ENCODE data around the gene HTT-AS. TPM values are rescaled to one million over a fixed set of nuclear protein-coding genes. Genes with fewer than 3 reads are reported as not detected.

The HTT-AS gene
- total and polyA plus RNA-seq, 4 donors = not detected

GRCh38 chr4:3075652-3075981, 1.3 kb upstream of the HTT-AS start:
- Histone ChIP-seq H3K4me3 (peak overlapping the region; percentile 20), H3K4me1 (ENCODE audit: control insufficient read depth in 5 of 5, insufficient read depth in 5 of 5, low read length in 5 of 5) (peaks cover 1 to 14% (median 8%) of the 10 kb centered on the region in 5 donors), H3K27me3 (ENCODE audit: control insufficient read depth in 3 of 3, insufficient read depth in 3 of 3, low read length in 2 of 3) (no peaks in the 10 kb centered on the region), H3K9me3 (ENCODE audit: control insufficient read depth in 4 of 4, insufficient read depth in 3 of 4, low read length in 3 of 4) (no peaks in the 10 kb centered on the region), H3K36me3 (ENCODE audit: control insufficient read depth in 4 of 4, insufficient read depth in 4 of 4, low read length in 4 of 4) (peaks cover 0 to 1% (median 0%) of the 10 kb centered on the region in 4 donors), H3K27ac (ENCODE audit: low read depth in 1 of 2, low read length in 1 of 2) (peak overlapping the region in 1 of 2 donors; percentile 28), H3K9ac (ENCODE audit: insufficient read depth in 1 of 2, low read length in 2 of 2) (peak overlapping the region; percentile 76 to 88)
- no peak for TF ChIP-seq CTCF (IDR thresholded peaks at IDR 0.05; ENCODE audit: control extremely low read depth, extremely low read depth)
- 1% methylated on average over 8 of the region's 8 CpGs for WGBS, 2 donors
- no peak for DNase-seq
- ATAC-seq (ENCODE audit: insufficient read depth, low FRiP score) = no peak

- 0 to 1% methylated on average over 43 to 60 of the region's 60 CpGs for WGBS, 2 donors
Observed at GRCh38 chr4:3074846-3075651, 711 bp upstream of the HTT-AS start.

GRCh38 chr4:3073158-3074077, 920 bp downstream of the HTT-AS start:
- no peak for ATAC-seq (ENCODE audit: insufficient read depth, low FRiP score)
- H3K27ac ChIP-seq (ENCODE audit: low read depth in 1 of 2, low read length in 1 of 2) = peak overlapping the region; percentile 26 to 56
- no peaks in the 10 kb centered on the region for H3K36me3 ChIP-seq (ENCODE audit: control insufficient read depth in 4 of 4, insufficient read depth in 4 of 4, low read length in 4 of 4)
- DNase-seq = no peak
- no peak overlapping the region for H3K9ac ChIP-seq (ENCODE audit: insufficient read depth in 1 of 2, low read length in 2 of 2)
- 13 to 15% methylated on average over 49 to 54 of the region's 54 CpGs for WGBS, 2 donors
- peak overlapping the region; percentile 48 for H3K4me3 ChIP-seq
- TF ChIP-seq CTCF (IDR thresholded peaks at IDR 0.05; ENCODE audit: control extremely low read depth, extremely low read depth) = no peak
- H3K4me1 ChIP-seq (ENCODE audit: control insufficient read depth in 5 of 5, insufficient read depth in 5 of 5, low read length in 5 of 5) = peaks cover 0 to 14% (median 8%) of the 10 kb centered on the region in 5 donors
- H3K27me3 ChIP-seq (ENCODE audit: control insufficient read depth in 3 of 3, insufficient read depth in 3 of 3, low read length in 2 of 3) = no peaks in the 10 kb centered on the region
- no peaks in the 10 kb centered on the region for H3K9me3 ChIP-seq (ENCODE audit: control insufficient read depth in 4 of 4, insufficient read depth in 3 of 4, low read length in 3 of 4)

More at GRCh38 chr4:3074846-3075651, 711 bp upstream of the HTT-AS start:
- H3K4me3 ChIP-seq = peak overlapping the region; percentile 81
- DNase-seq (peak; percentile 84 to 87 (median 85)), ATAC-seq (ENCODE audit: insufficient read depth, low FRiP score) (peak; percentile 2)
- peak overlapping the region; percentile 77 to 78 for H3K9ac ChIP-seq (ENCODE audit: insufficient read depth in 1 of 2, low read length in 2 of 2)
- no peak for TF ChIP-seq CTCF (IDR thresholded peaks at IDR 0.05; ENCODE audit: control extremely low read depth, extremely low read depth)
- peaks cover 0 to 1% (median 0%) of the 10 kb centered on the region in 4 donors for H3K36me3 ChIP-seq (ENCODE audit: control insufficient read depth in 4 of 4, insufficient read depth in 4 of 4, low read length in 4 of 4)
- peak overlapping the region; percentile 87 to 93 for H3K27ac ChIP-seq (ENCODE audit: low read depth in 1 of 2, low read length in 1 of 2)
- H3K4me1 ChIP-seq (ENCODE audit: control insufficient read depth in 5 of 5, insufficient read depth in 5 of 5, low read length in 5 of 5) = peaks cover 1 to 14% (median 8%) of the 10 kb centered on the region in 5 donors
- no peaks in the 10 kb centered on the region for H3K9me3 ChIP-seq (ENCODE audit: control insufficient read depth in 4 of 4, insufficient read depth in 3 of 4, low read length in 3 of 4)
- no peaks in the 10 kb centered on the region for H3K27me3 ChIP-seq (ENCODE audit: control insufficient read depth in 3 of 3, insufficient read depth in 3 of 3, low read length in 2 of 3)
